Activated CD8-positive, alpha-beta memory T cell treated with anti-CD3 and anti-CD28 coated beads for 36 hours (primary cell): ENCODE measurements around the gene PTPRA. TPM values are rescaled to one million over a fixed set of nuclear protein-coding genes. Genes with fewer than 3 reads are reported as not detected.

Experiments used
- CTCF ChIA-PET: fragments of 350-600 bp; sonication (Branson Sonifier 250); formaldehyde crosslinking; loops from one replicate; lab custom pipeline; 2021; ENCODE audit warnings: antibody characterized with exemption; lab: Charles Lee
- POLR2A ChIA-PET: fragments of 350-600 bp; sonication (Branson Sonifier 250); formaldehyde crosslinking; loops from one replicate; lab custom pipeline; 2021; ENCODE audit warnings: antibody characterized with exemption; lab: Charles Lee
- total RNA-seq, 2 experiments: library from RNA; stranded (reverse); gene quantifications; one replicate each; pipeline ENCODE4 v1.2.3, GENCODE V29; 2021

PTPRA gene
- total RNA-seq, 2 experiments from 2014 or later = 47.7 to 48.4 TPM

DNA sequence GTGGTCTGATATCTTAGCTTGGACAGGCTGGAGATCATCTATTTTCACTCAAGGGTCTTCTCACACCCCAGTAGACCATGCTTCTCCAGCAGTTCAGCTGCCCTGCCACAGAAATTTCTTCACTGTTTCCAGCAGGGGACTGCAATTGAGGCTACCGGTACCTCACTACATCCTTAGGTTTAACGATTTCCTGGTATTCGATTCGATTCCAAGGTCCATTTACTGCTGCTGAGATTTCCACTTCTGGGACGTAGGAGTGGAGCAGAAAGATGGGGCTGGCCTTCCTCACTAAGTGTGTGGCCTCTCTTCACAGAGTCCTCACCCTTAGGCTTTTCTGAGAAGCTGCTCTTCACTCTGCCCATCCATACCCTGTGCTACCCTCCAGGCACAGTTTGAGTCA, 26.6 kb upstream of the PTPRA start:
- POLR2A ChIA-PET = no interaction called here

GRCh38 chr20:2847802-2848201, 25.5 kb upstream of the PTPRA start:
- CTCF ChIA-PET = interaction anchor here (0.6 to 1.1 kb wide), 2 partner anchors 68 to 239 kb away, joined by 3 read pairs; no protein-coding TSS in a partner anchor
- POLR2A ChIA-PET = no interaction called here

More for the DNA sequence above, 26.6 kb upstream of the PTPRA start:
- CTCF ChIA-PET = interaction anchor here (1.1 to 1.6 kb wide), 2 partner anchors 12 to 69 kb away, joined by 3 to 5 read pairs; no protein-coding TSS in a partner anchor

DNA sequence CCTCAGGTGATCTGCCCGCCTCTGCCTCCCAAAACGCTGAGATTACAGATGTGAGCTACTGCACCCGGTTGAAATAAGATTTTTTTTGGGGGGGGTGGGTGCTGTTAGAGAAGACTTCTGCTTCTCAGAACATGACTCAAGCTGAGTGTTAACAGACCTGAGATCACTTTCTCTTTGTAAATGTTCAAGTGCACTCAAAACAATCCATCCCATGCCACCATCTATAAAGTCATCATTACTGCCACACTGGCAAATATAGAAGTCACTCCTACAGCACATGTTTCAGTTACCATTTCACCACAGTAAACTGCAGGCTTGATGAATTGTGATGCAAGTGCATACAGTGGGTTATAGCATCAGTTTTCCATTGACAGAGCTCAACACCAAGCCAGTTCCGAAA, 23.8 kb upstream of the PTPRA start:
- POLR2A ChIA-PET = no interaction called here
- CTCF ChIA-PET = interaction anchor here (1.2 kb wide), 1 partner anchor 16 kb away, joined by 3 read pairs; no protein-coding TSS in a partner anchor

- POLR2A ChIA-PET = no interaction called here
- CTCF ChIA-PET = interaction anchor here (0.6 to 2.2 kb wide), 9 partner anchors 10 to 285 kb away, joined by 3 to 8 read pairs (median 4); partner anchors contain the start of genes PCED1A and VPS16
These were observed 22.2 kb upstream of the PTPRA start for GRCh38 chr20:2851086-2851485.

GRCh38 chr20:2858591-2858990, 14.7 kb upstream of the PTPRA start:
- ChIA-PET POLR2A (no interaction called here), CTCF (interaction anchor here (0.7 to 1.5 kb wide), 2 partner anchors 13 to 175 kb away, joined by 3 to 5 read pairs; no protein-coding TSS in a partner anchor)

DNA sequence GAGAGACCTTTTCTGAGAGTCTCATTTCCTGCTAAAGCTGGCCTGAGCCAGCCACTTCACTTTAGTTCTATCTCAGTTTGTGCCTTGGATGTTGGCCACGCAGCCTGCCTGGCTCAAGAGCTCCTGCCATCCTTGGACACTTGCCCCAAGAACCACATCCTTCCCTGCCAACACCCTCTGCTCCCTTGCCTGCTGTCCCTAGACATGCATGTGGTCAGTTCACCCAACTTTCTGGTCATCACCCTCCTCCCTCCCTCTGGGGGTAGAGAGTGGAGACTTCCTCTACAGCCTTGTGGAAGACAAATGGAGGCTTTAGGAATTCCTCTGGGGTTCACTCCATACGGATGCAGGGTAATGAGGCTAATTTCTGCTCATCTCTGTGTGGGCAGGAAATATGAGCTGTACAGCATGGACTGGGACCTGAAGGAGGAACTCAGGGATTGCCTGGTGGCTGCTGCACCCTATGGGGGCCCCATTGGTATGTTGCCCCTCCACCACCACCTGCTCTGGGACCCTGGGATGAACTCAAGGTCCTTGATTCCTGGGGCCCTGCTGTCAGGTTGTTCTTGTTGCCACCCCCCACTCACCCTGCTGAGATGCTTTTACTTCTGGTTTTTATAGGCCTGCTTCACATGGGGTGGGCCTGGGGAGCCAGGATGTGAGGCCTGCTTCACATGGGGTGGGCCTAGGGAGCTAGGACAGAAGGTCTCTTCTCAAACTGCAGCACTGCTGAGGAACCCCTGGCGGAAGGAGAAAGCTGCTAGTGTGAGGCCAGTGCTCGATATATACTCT, 13.8 kb upstream of the PTPRA start:
- CTCF ChIA-PET = interaction anchor here (1.5 kb wide), 1 partner anchor 13 kb away, joined by 5 read pairs; no protein-coding TSS in a partner anchor
- POLR2A ChIA-PET = no interaction called here

GRCh38 chr20:2864626-2865025, 8.7 kb upstream of the PTPRA start:
- CTCF ChIA-PET = interaction anchor here (1.2 to 3.0 kb wide), 3 partner anchors 30 to 137 kb away, joined by 3 to 12 read pairs (median 3); no protein-coding TSS in a partner anchor
- POLR2A ChIA-PET = no interaction called here

- POLR2A ChIA-PET = no interaction called here
These were observed 8.2 kb upstream of the PTPRA start for GRCh38 chr20:2865101-2865500.

DNA sequence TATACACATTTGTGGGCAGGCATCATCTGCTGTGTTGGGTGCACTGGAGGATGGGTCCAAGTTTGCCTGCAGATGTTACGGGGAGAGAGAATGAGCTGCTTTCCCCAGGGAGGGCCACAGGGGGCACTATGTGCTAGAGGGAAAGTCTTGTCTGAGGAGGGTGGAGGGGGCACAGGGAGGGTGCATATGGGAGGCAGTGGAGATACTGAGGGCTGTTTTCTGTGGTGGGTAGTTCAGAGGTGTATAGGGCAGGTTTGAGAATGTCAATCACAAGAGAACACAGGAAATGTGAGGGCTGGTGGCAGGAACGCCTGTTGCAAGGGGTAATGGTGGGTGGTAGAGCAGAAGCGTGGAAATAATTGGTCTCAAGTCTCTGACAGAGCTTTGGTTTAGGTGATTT, 7.7 kb upstream of the PTPRA start:
- POLR2A ChIA-PET = no interaction called here

More at GRCh38 chr20:2865101-2865500, 8.2 kb upstream of the PTPRA start:
- CTCF ChIA-PET = interaction anchor here (0.6 to 3.0 kb wide), 7 partner anchors 9 to 136 kb away, joined by 3 to 12 read pairs (median 3); no protein-coding TSS in a partner anchor

DNA sequence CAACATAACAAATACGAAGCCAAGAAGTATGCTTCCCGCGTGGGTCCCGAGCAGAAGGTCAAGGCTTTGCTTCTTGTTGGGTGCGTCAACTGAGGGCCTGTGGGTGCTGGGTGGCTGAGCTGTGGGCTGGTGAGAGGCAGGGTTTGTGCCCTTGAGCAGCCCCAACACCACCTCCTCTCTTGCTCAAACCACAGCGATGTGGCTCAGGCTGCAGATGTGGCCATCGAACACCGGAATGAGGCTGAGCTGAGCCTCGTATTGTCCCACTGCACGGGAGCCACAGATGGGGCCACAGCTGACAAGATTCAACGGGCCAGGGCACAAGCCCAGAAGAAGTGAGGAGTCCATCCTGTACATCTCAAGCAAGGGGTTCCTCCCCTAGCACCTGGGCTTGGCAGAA, 7.0 kb upstream of the PTPRA start:
- ChIA-PET POLR2A (no interaction called here), CTCF (interaction anchor here (0.7 to 3.0 kb wide), 4 partner anchors 118 to 201 kb away, joined by 3 to 12 read pairs (median 3); no protein-coding TSS in a partner anchor)

More for the DNA sequence above, 7.7 kb upstream of the PTPRA start:
- CTCF ChIA-PET = interaction anchor here (0.6 to 3.0 kb wide), 7 partner anchors 10 to 200 kb away, joined by 3 to 12 read pairs (median 3); no protein-coding TSS in a partner anchor

- CTCF ChIA-PET = no interaction called here
- POLR2A ChIA-PET = no interaction called here
These were observed 6.0 kb upstream of the PTPRA start for GRCh38 chr20:2867081-2867864.

- CTCF ChIA-PET = no interaction called here
- POLR2A ChIA-PET = no interaction called here
These were observed 3.9 kb upstream of the PTPRA start for GRCh38 chr20:2869381-2869780.

DNA sequence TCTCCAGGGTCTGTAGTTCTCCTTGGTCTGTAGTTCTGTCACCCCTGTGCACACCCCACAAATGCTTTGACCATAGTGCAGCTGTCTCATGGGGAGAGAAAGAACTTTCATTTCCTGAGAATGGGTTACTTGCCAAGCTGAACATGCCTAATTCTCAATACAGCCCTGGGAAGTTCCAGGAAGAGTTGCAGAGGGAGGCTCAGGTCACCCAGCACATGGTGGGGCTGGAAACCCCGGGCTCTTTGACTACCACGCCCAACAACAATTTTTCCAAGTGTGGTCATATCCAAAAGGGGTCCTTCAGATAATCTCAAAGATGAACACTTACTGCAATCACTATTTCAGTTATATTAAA, 2.2 kb upstream of the PTPRA start:
- POLR2A ChIA-PET = interaction anchor here (0.5 kb wide), 1 partner anchor 150 kb away, joined by 5 read pairs; no protein-coding TSS in a partner anchor
- CTCF ChIA-PET = interaction anchor here (0.9 to 1.0 kb wide), 2 partner anchors 19 to 118 kb away, joined by 3 read pairs; no protein-coding TSS in a partner anchor

GRCh38 chr20:2871661-2872458, 1.4 kb upstream of the PTPRA start:
- CTCF ChIA-PET = interaction anchor here (0.9 to 1.0 kb wide), 2 partner anchors 20 to 119 kb away, joined by 3 read pairs; no protein-coding TSS in a partner anchor
- POLR2A ChIA-PET = interaction anchor here (0.6 to 1.9 kb wide), 3 partner anchors 28 to 115 kb away, joined by 3 to 6 read pairs (median 4); no protein-coding TSS in a partner anchor

- ChIA-PET POLR2A (interaction anchor here (0.6 to 1.9 kb wide), 4 partner anchors 29 to 114 kb away, joined by 3 to 6 read pairs (median 4); no protein-coding TSS in a partner anchor), CTCF (interaction anchor here (0.6 to 1.0 kb wide), 2 partner anchors 35 to 111 kb away, joined by 3 read pairs; no protein-coding TSS in a partner anchor)
These were observed 747 bp upstream of the PTPRA start for GRCh38 chr20:2872459-2873009.

DNA sequence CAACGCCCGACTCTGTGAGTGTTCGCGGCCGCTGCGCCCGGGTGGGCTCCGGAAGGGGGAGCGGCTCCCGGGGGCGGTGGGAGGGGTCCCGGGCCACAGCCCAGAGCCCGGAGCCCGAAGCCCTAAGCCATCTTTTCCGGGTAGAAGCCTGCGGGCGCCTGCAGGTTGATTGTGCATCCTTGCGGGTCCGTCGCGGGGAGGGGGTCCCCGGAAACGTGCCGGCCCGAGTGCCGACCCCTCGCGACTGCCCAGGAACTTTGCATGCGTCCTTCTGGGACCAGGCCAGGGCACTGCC, 413 bp downstream of the PTPRA start:
- POLR2A ChIA-PET = interaction anchor here (1.0 to 1.9 kb wide), 2 partner anchors 110 to 113 kb away, joined by 4 to 6 read pairs; no protein-coding TSS in a partner anchor
- CTCF ChIA-PET = interaction anchor here (1.0 kb wide), 1 partner anchor 110 kb away, joined by 3 read pairs; no protein-coding TSS in a partner anchor

DNA sequence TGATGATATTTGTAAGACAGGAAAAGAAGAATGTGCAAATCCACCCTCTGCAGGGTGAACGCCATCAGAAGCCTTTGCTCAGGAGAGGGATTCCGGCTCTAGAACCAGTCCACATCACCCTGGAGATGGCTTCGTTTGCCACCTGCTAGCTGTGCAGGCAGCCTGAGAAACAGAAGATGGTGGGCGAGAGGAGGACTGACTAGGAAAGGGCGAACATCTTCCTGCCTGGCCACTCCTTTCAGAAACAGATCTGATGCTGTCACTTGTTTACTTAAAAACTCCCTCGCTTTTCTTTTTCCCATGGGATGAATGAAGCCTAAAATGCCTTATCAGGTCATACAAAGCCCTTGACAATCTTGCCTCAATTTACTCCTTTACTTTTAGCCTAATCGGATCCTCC, 1.2 kb downstream of the PTPRA start:
- ChIA-PET POLR2A (interaction anchor here (0.6 kb wide), 1 partner anchor 36 kb away, joined by 3 read pairs; no protein-coding TSS in a partner anchor), CTCF (no interaction called here)

DNA sequence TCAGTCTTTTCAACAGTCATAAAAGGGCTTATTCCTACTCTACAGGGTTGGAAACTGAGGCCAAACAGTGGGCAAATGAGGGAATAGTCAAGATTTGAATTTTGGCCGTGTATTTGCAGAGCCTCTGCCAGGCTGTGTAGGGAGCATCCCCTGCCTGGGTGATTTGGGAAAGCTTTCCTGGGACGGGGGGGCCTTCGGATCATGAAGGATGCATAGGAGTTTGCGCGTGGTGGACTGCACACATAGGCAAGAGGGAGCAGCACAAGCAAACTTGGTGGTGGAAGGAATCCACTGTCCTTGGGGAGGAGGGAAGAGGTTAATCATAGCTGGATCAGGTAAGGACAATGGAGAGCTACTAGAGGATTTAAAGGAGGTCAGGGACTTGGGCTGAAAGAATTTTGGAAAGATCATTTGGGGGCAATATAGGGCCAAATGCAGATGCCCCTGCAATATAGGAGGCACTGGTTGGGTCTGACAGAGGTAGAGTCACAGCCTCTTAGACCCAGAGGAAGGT, 2.5 kb downstream of the PTPRA start:
- POLR2A ChIA-PET = no interaction called here
- CTCF ChIA-PET = no interaction called here
